SK-N-SH (cell line): ENCODE data around the gene PDK1. TPM values are rescaled to one million over a fixed set of nuclear protein-coding genes. Genes with fewer than 3 reads are reported as not detected.

ENCODE experiments used
- CTCF ChIA-PET: fragments of 300-600, 350-600 bp; formaldehyde crosslinking; extraction: SDS; loops from one replicate; lab custom pipeline; 2021; lab: Yijun Ruan, JAX
- POLR2A ChIA-PET: fragments of 350-600 bp; sonication (Branson Sonifier 250); formaldehyde crosslinking; extraction: SDS; loops from one replicate; lab custom pipeline; 2020; ENCODE audit warnings: antibody characterized with exemption, inconsistent platforms; lab: Yijun Ruan, JAX
- DNase-seq: peaks from one replicate; pipeline ENCODE4 v3.0.0; 2012
- H2AFZ ChIP-seq: fragments of 200-600 bp; sonication (generic); 2 replicates; pipeline ENCODE4 v1.8.1; 2016; ENCODE audit warnings: antibody characterized with exemption, mild to moderate bottlenecking, low read depth
- H3F3A ChIP-seq: fragments of 200-600 bp; sonication (generic); replicated peaks from 2 replicates; pipeline ENCODE3; 2016; ENCODE audit warnings: antibody characterized with exemption, mild to moderate bottlenecking; ENCODE audit not compliant: insufficient read depth
- H3K27ac ChIP-seq, 2 experiments: fragments of 200-500 bp in 1 of 2; fragments of 200-600 bp in 1 of 2; sonication (Bioruptor generic) in 1 of 2; sonication (generic), shearing (Covaris generic) in 1 of 2; 2 replicates each; pipeline versions ENCODE4 v1.5.1 to v1.6.1; 2014 to 2016; ENCODE audit warnings: low read depth in 2 of 2, inconsistent platforms in 1 of 2, low read length in 1 of 2, mild to moderate bottlenecking in 1 of 2, mixed read lengths in 1 of 2
- H3K27me3 ChIP-seq: fragments of 200-600 bp; sonication (generic), shearing (Covaris generic); 2 replicates; pipeline ENCODE4 v1.6.1; 2016; ENCODE audit warnings: mixed run types; ENCODE audit not compliant: insufficient read depth
- H3K36me3 ChIP-seq, 2 experiments: fragments of 200-500 bp in 1 of 2; fragments of 200-600 bp in 1 of 2; sonication (Bioruptor generic) in 1 of 2; sonication (generic) in 1 of 2; replicated peaks in 1 of 2; 2 replicates each; pipeline versions ENCODE3 to v1.5.1; 2014 to 2016; ENCODE audit warnings: low read length in 1 of 2, mild to moderate bottlenecking in 1 of 2; ENCODE audit not compliant: insufficient read depth in 2 of 2, control insufficient read depth in 1 of 2
- H3K4me1 ChIP-seq, 2 experiments: fragments of 200-500 bp in 1 of 2; fragments of 200-600 bp in 1 of 2; sonication (Bioruptor generic) in 1 of 2; sonication (generic), shearing (Covaris generic) in 1 of 2; 2 replicates each; pipeline versions ENCODE4 v1.5.1 to v1.6.1; 2014 to 2016; ENCODE audit warnings: low read depth in 1 of 2, low read length in 1 of 2, mixed run types in 1 of 2; ENCODE audit not compliant: insufficient read depth in 2 of 2, control insufficient read depth in 1 of 2
- H3K4me2 ChIP-seq: fragments of 200-600 bp; sonication (generic), shearing (Covaris generic); 2 replicates; pipeline ENCODE4 v1.6.1; 2017; ENCODE audit warnings: mixed run types
- H3K4me3 ChIP-seq, 2 experiments: fragments of 200-500 bp in 1 of 2; fragments of 200-600 bp in 1 of 2; sonication (Bioruptor generic) in 1 of 2; sonication (generic), shearing (Covaris generic) in 1 of 2; 2 replicates each; pipeline versions ENCODE4 v1.5.1 to v1.8.1; 2014 to 2016; ENCODE audit warnings: low read depth in 2 of 2, inconsistent platforms in 1 of 2, low read length in 1 of 2, mild to moderate bottlenecking in 1 of 2, mixed read lengths in 1 of 2, moderate library complexity in 1 of 2
- H3K79me2 ChIP-seq: fragments of 200-600 bp; sonication (generic); 2 replicates; pipeline ENCODE4 v1.8.1; 2017; ENCODE audit warnings: mild to moderate bottlenecking; ENCODE audit not compliant: insufficient read depth
- H3K9ac ChIP-seq: fragments of 200-600 bp; sonication (generic); 2 replicates; pipeline ENCODE4 v1.6.1; 2017; ENCODE audit warnings: mixed run types
- H3K9me2 ChIP-seq: fragments of 200-600 bp; sonication (generic); 2 replicates; pipeline ENCODE4 v1.6.1; 2017; ENCODE audit warnings: mixed run types
- H3K9me3 ChIP-seq: fragments of 200-600 bp; sonication (generic); 2 replicates; pipeline ENCODE4 v1.6.1; 2017; ENCODE audit warnings: mixed run types, mild to moderate bottlenecking, moderate library complexity
- H4K20me1 ChIP-seq: fragments of 200-600 bp; sonication (generic); 2 replicates; pipeline ENCODE4 v1.6.1; 2017; ENCODE audit warnings: mild to moderate bottlenecking, mixed run types; ENCODE audit not compliant: insufficient read depth
- CTCF ChIP-seq: fragments of 200-600 bp; sonication (generic); IDR thresholded peaks from 2 replicates; pipeline ENCODE4 v1.6.1; 2017; ENCODE audit warnings: antibody characterized with exemption, mild to moderate bottlenecking, moderate library complexity
- EZH2phosphoT487 ChIP-seq: fragments of 200-600 bp; sonication (generic); IDR thresholded peaks from 2 replicates; pipeline ENCODE4 v1.6.1; 2017; ENCODE audit warnings: low read depth, mixed run types, mild to moderate bottlenecking, antibody characterized with exemption, moderate library complexity, borderline replicate concordance
- FOXM1 ChIP-seq: IDR thresholded peaks from 2 replicates; pipeline ENCODE4 v1.4.0; 2012; ENCODE audit warnings: low read depth, mild to moderate bottlenecking
- JUND ChIP-seq: IDR thresholded peaks from 2 replicates; pipeline ENCODE4 v1.4.0; 2012
- MAX ChIP-seq: IDR thresholded peaks from 2 replicates; pipeline ENCODE4 v1.4.0; 2012; ENCODE audit warnings: low read depth
- MEF2A ChIP-seq: IDR thresholded peaks from 2 replicates; pipeline ENCODE4 v1.4.0; 2012; ENCODE audit warnings: low read depth, borderline replicate concordance
- MXI1 ChIP-seq: IDR thresholded peaks from 2 replicates; pipeline ENCODE4 v1.6.1; 2012; ENCODE audit warnings: mild to moderate bottlenecking, low read depth, low read length, improper control_type of control experiment
- NRF1 ChIP-seq: IDR thresholded peaks from 2 replicates; pipeline ENCODE4 v1.6.1; 2012; ENCODE audit warnings: low read depth, mild to moderate bottlenecking, low read length
- RCOR1 ChIP-seq: fragments of 150-350 bp; IDR thresholded peaks from 2 replicates; pipeline ENCODE4 v1.6.1; 2017; ENCODE audit warnings: antibody characterized with exemption, low read length
- TCF12 ChIP-seq: IDR thresholded peaks from 2 replicates; pipeline ENCODE4 v1.4.0; 2012
- WGBS: methylation state at CpG from one replicate; pipeline ENCODE4 v1.1.6; 2017; ENCODE audit warnings: low lambda C conversion rate; 5-methylcytosine and 5-hydroxymethylcytosine counted together
- polyA plus RNA-seq, 3 experiments: library from polyadenylated mRNA; depleted of rRNA; stranded (reverse); fragments of >200 nt; gene quantifications; 2 replicates each; pipeline ENCODE4 v1.2.3, GENCODE V29; 2012
- TF ChIP-seq, protein P1 (sequence below): fragments of 150-350 bp; IDR thresholded peaks from 2 replicates; pipeline ENCODE4 v1.6.1; 2017; ENCODE audit warnings: antibody characterized with exemption, low read length, low read depth, borderline replicate concordance
- TF ChIP-seq, protein P2 (sequence below): IDR thresholded peaks from 2 replicates; pipeline ENCODE4 v1.6.1; 2012; ENCODE audit warnings: mild to moderate bottlenecking, low read depth, low read length, moderate library complexity

PDK1 gene
- polyA plus RNA-seq, 1 of the 3 experiments (the other 2 are of a cell fraction) = 5.3 TPM

DNA sequence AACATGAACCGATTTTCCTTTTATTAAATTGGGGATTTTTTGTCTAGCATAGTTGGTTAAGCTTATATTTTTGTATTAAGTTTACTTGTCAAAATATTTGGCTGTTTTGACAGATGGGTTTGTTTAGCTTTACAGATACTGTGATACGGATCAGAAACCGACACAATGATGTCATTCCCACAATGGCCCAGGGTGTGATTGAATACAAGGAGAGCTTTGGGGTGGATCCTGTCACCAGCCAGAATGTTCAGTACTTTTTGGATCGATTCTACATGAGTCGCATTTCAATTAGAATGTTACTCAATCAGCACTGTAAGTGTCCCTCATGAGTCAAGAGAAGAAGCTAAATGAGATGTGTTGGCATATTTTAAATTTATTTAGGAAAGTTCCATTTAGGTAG, 8.5 kb downstream of the PDK1 start:
- ChIA-PET CTCF (interaction anchor here (0.9 kb wide), 1 partner anchor 30 kb away, joined by 3 read pairs; no protein-coding TSS in a partner anchor), POLR2A (no interaction called here)
- WGBS = 71% methylated on average over 5 of the region's 5 CpGs
- no peak for DNase-seq
- no peaks in the 10 kb centered on the region for H3K27me3 ChIP-seq
- H3K36me3 ChIP-seq = peaks cover 14 to 47% of the 10 kb centered on the region in 2 experiments
- H4K20me1 ChIP-seq = no peaks in the 10 kb centered on the region
- H3K4me2 ChIP-seq = no peak overlapping the region
- no peaks in the 10 kb centered on the region for H3K4me1 ChIP-seq
- H3K9me3 ChIP-seq = no peaks in the 10 kb centered on the region
- TF ChIP-seq FOXM1 (no peak), RCOR1 (no peak), MEF2A (no peak), EZH2phosphoT487 (no peak), MXI1 (no peak), TCF12 (no peak), JUND (no peak), CTCF (no peak), NRF1 (no peak), MAX (no peak)
- TF ChIP-seq, protein P1, sequence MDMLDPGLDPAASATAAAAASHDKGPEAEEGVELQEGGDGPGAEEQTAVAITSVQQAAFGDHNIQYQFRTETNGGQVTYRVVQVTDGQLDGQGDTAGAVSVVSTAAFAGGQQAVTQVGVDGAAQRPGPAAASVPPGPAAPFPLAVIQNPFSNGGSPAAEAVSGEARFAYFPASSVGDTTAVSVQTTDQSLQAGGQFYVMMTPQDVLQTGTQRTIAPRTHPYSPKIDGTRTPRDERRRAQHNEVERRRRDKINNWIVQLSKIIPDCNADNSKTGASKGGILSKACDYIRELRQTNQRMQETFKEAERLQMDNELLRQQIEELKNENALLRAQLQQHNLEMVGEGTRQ = no peak
- TF ChIP-seq, protein P2, sequence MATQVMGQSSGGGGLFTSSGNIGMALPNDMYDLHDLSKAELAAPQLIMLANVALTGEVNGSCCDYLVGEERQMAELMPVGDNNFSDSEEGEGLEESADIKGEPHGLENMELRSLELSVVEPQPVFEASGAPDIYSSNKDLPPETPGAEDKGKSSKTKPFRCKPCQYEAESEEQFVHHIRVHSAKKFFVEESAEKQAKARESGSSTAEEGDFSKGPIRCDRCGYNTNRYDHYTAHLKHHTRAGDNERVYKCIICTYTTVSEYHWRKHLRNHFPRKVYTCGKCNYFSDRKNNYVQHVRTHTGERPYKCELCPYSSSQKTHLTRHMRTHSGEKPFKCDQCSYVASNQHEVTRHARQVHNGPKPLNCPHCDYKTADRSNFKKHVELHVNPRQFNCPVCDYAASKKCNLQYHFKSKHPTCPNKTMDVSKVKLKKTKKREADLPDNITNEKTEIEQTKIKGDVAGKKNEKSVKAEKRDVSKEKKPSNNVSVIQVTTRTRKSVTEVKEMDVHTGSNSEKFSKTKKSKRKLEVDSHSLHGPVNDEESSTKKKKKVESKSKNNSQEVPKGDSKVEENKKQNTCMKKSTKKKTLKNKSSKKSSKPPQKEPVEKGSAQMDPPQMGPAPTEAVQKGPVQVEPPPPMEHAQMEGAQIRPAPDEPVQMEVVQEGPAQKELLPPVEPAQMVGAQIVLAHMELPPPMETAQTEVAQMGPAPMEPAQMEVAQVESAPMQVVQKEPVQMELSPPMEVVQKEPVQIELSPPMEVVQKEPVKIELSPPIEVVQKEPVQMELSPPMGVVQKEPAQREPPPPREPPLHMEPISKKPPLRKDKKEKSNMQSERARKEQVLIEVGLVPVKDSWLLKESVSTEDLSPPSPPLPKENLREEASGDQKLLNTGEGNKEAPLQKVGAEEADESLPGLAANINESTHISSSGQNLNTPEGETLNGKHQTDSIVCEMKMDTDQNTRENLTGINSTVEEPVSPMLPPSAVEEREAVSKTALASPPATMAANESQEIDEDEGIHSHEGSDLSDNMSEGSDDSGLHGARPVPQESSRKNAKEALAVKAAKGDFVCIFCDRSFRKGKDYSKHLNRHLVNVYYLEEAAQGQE = no peak
- no peak overlapping the region for H2AFZ ChIP-seq
- peaks cover 9% of the 10 kb centered on the region; the same call in 1 of the 2 replicates for H3K79me2 ChIP-seq
- no peak overlapping the region for H3K4me3 ChIP-seq
- peaks cover 3% of the 10 kb centered on the region for H3F3A ChIP-seq
- no peak overlapping the region for H3K27ac ChIP-seq
- no peak overlapping the region for H3K9ac ChIP-seq
- no peaks in the 10 kb centered on the region for H3K9me2 ChIP-seq
